H1 (cell line): ENCODE data around the gene SIMC1. TPM values are rescaled to one million over a fixed set of nuclear protein-coding genes. Genes with fewer than 3 reads are reported as not detected.

Experiments used
- CTCF ChIA-PET: fragments of 300-600 bp; sonication (Branson Sonifier 250); formaldehyde crosslinking; loops from one replicate; lab custom pipeline; 2021; ENCODE audit not compliant: partially characterized antibody; lab: Charles Lee
- POLR2A ChIA-PET: fragments of 300-600 bp; sonication (Branson Sonifier 250); formaldehyde crosslinking; loops from one replicate; lab custom pipeline; 2021; ENCODE audit warnings: inconsistent platforms; ENCODE audit not compliant: partially characterized antibody; lab: Charles Lee
- DNase-seq, 2 experiments: peaks; one replicate each; pipeline versions ENCODE4 v3.0.0 to v3.0.0-alpha.2; 2010 to 2022; ENCODE audit warnings: low spot score in 2 of 2, low read depth in 1 of 2, mixed read lengths in 1 of 2
- FAIRE-seq: peaks from 2 replicates; lab custom pipeline; 2011; peaks lifted over from hg19 to GRCh38; lab: Jason Lieb, UNC
- H2AFZ ChIP-seq: 2 replicates; pipeline ENCODE4 v1.8.1; 2012; ENCODE audit warnings: low read length, inconsistent platforms
- H2AK5ac ChIP-seq: 2 replicates; pipeline ENCODE4 v1.6.1; 2013; ENCODE audit warnings: low read depth, low read length
- H2BK120ac ChIP-seq: replicated peaks from 2 replicates; pipeline ENCODE3; 2013; ENCODE audit warnings: low read depth, low read length, inconsistent platforms
- H2BK12ac ChIP-seq: 2 replicates; pipeline ENCODE4 v1.6.1; 2013; ENCODE audit warnings: low read depth, low read length
- H2BK15ac ChIP-seq: 2 replicates; pipeline ENCODE4 v1.6.1; 2013; ENCODE audit warnings: low read length
- H2BK20ac ChIP-seq: 2 replicates; pipeline ENCODE4 v1.6.1; 2013; ENCODE audit warnings: low read length
- H2BK5ac ChIP-seq: 2 replicates; pipeline ENCODE4 v1.6.1; 2013; ENCODE audit warnings: low read depth, low read length
- H3K14ac ChIP-seq: 2 replicates; pipeline ENCODE4 v1.6.1; 2013; ENCODE audit warnings: inconsistent platforms; ENCODE audit not compliant: insufficient read length
- H3K18ac ChIP-seq: 2 replicates; pipeline ENCODE4 v1.6.1; 2013; ENCODE audit warnings: low read length; ENCODE audit errors: extremely low read depth
- H3K23ac ChIP-seq: 2 replicates; pipeline ENCODE4 v1.6.1; 2013; ENCODE audit warnings: inconsistent platforms; ENCODE audit not compliant: insufficient read length
- H3K23me2 ChIP-seq: 2 replicates; pipeline ENCODE4 v1.6.1; 2013; ENCODE audit warnings: low read depth, low read length
- H3K27ac ChIP-seq: 2 replicates; pipeline ENCODE4 v1.6.1; 2011; ENCODE audit warnings: low read depth, low read length, inconsistent platforms
- H3K27me3 ChIP-seq, 4 experiments: replicated peaks in 1 of 4; 1 replicate in 1 of 4; 2 replicates in 3 of 4; pipeline versions ENCODE4 v1.6.1 to v1.8.1; 2011 to 2013; ENCODE audit warnings: low read length in 3 of 4, mild to moderate bottlenecking in 3 of 4, inconsistent platforms in 2 of 4, mixed read lengths in 2 of 4, moderate library complexity in 1 of 4; ENCODE audit not compliant: control insufficient read depth in 3 of 4, insufficient read depth in 3 of 4; ENCODE audit errors: extremely low read depth in 1 of 4
- H3K36me3 ChIP-seq, 4 experiments: 2 replicates each; pipeline versions ENCODE4 v1.6.1 to v1.8.1; 2011 to 2013; ENCODE audit warnings: mild to moderate bottlenecking in 4 of 4, low read length in 3 of 4, moderate library complexity in 2 of 4, control low read depth in 1 of 4, inconsistent platforms in 1 of 4; ENCODE audit not compliant: insufficient read depth in 4 of 4, control insufficient read depth in 2 of 4
- H3K4ac ChIP-seq: replicated peaks from 2 replicates; pipeline ENCODE3; 2013; ENCODE audit warnings: low read length, low read depth, mixed read lengths, inconsistent platforms; ENCODE audit not compliant: insufficient read length
- H3K4me1 ChIP-seq, 4 experiments: replicated peaks in 1 of 4; 1 replicate in 1 of 4; 2 replicates in 3 of 4; pipeline versions ENCODE4 v1.6.1 to v1.8.1; 2011 to 2013; ENCODE audit warnings: low read length in 3 of 4, inconsistent platforms in 2 of 4, mixed read lengths in 1 of 4; ENCODE audit not compliant: insufficient read depth in 4 of 4, control insufficient read depth in 3 of 4
- H3K4me2 ChIP-seq, 2 experiments: 2 replicates each; pipeline versions ENCODE4 v1.6.1 to v1.8.1; 2011 to 2013; ENCODE audit warnings: low read depth in 2 of 2, low read length in 2 of 2, control low read depth in 1 of 2, inconsistent platforms in 1 of 2, mild to moderate bottlenecking in 1 of 2; ENCODE audit not compliant: insufficient read depth in 1 of 2
- H3K4me3 ChIP-seq, 4 experiments: fragments of 200-600, 300-600 bp in 1 of 4; sonication (generic), shearing (Covaris generic), sonication (Bioruptor Twin) in 1 of 4; 2 replicates each; pipeline versions ENCODE4 v1.5.1 to v1.8.1; 2011 to 2016; ENCODE audit warnings: low read length in 4 of 4, low read depth in 3 of 4, control low read depth in 2 of 4, inconsistent platforms in 2 of 4, mild to moderate bottlenecking in 2 of 4, mixed read lengths in 1 of 4, moderate library complexity in 1 of 4; ENCODE audit not compliant: insufficient read depth in 2 of 4; ENCODE audit errors: extremely low read depth in 1 of 4
- H3K56ac ChIP-seq: replicated peaks from 2 replicates; pipeline ENCODE3; 2013; ENCODE audit warnings: low read depth, mild to moderate bottlenecking, mixed read lengths, low read length, inconsistent platforms; ENCODE audit not compliant: insufficient read length
- H3K79me1 ChIP-seq: 2 replicates; pipeline ENCODE4 v1.6.1; 2013; ENCODE audit warnings: low read depth, low read length, control low read depth
- H3K79me2 ChIP-seq, 2 experiments: 2 replicates each; pipeline versions ENCODE4 v1.6.1 to v1.8.1; 2012 to 2013; ENCODE audit warnings: low read length in 2 of 2, mild to moderate bottlenecking in 2 of 2, inconsistent platforms in 1 of 2; ENCODE audit not compliant: insufficient read depth in 2 of 2, control insufficient read depth in 1 of 2
- H3K9ac ChIP-seq, 4 experiments: replicated peaks in 1 of 4; 1 replicate in 1 of 4; 2 replicates in 3 of 4; pipeline versions ENCODE4 v1.6.1 to v1.8.1; 2011 to 2013; ENCODE audit warnings: low read depth in 3 of 4, low read length in 3 of 4, control low read depth in 2 of 4, mild to moderate bottlenecking in 2 of 4, moderate library complexity in 2 of 4, inconsistent platforms in 1 of 4; ENCODE audit errors: extremely low read depth in 1 of 4
- H3K9me3 ChIP-seq, 2 experiments: 2 replicates each; pipeline versions ENCODE4 v1.6.1 to v1.8.1; 2012 to 2013; ENCODE audit warnings: mild to moderate bottlenecking in 2 of 2, moderate library complexity in 2 of 2, control low read depth in 1 of 2, inconsistent platforms in 1 of 2, low read depth in 1 of 2, low read length in 1 of 2, mixed read lengths in 1 of 2; ENCODE audit not compliant: insufficient read depth in 2 of 2
- H4K20me1 ChIP-seq, 2 experiments: replicated peaks in 1 of 2; 2 replicates each; pipeline versions ENCODE3 to v1.8.1; 2011 to 2013; ENCODE audit warnings: inconsistent platforms in 2 of 2, low read length in 2 of 2, mild to moderate bottlenecking in 1 of 2; ENCODE audit not compliant: insufficient read depth in 2 of 2, control insufficient read depth in 1 of 2
- H4K5ac ChIP-seq: 2 replicates; pipeline ENCODE4 v1.6.1; 2013; ENCODE audit warnings: low read length, low read depth, mixed read lengths, inconsistent platforms; ENCODE audit not compliant: insufficient read length
- H4K8ac ChIP-seq: 2 replicates; pipeline ENCODE4 v1.8.0; 2013; ENCODE audit warnings: mild to moderate bottlenecking, moderate library complexity, low read length, inconsistent platforms; ENCODE audit not compliant: insufficient read depth; ENCODE audit errors: extremely low read depth
- H4K91ac ChIP-seq: replicated peaks from 2 replicates; pipeline ENCODE3; 2013; ENCODE audit warnings: low read length, mixed read lengths, inconsistent platforms; ENCODE audit not compliant: insufficient read length
- CHD1 ChIP-seq: IDR thresholded peaks from 2 replicates; pipeline ENCODE4 v1.6.1; 2012; ENCODE audit warnings: low read depth, low read length, improper control_type of control experiment
- CTBP2 ChIP-seq: IDR thresholded peaks from 2 replicates; pipeline ENCODE4 v1.7.0; 2011; ENCODE audit warnings: borderline replicate concordance, mild to moderate bottlenecking, moderate library complexity, mixed read lengths, low read length; ENCODE audit not compliant: insufficient read depth, insufficient read length
- FOSL1 ChIP-seq: IDR thresholded peaks from 2 replicates; pipeline ENCODE4 v1.6.1; 2011; ENCODE audit warnings: mild to moderate bottlenecking, low read depth, low read length, moderate library complexity; ENCODE audit not compliant: insufficient read depth
- RBBP5 ChIP-seq: IDR thresholded peaks from 2 replicates; pipeline ENCODE4 v1.7.1; 2012; ENCODE audit warnings: low read depth, mild to moderate bottlenecking, inconsistent platforms, low read length, moderate library complexity, borderline replicate concordance
- SIN3A ChIP-seq, 2 experiments: IDR thresholded peaks in 1 of 2; conservative IDR thresholded peaks in 1 of 2; 2 replicates each; pipeline ENCODE4 v1.6.1; 2011 to 2012; ENCODE audit warnings: low read length in 2 of 2, improper control_type of control experiment in 1 of 2, low read depth in 1 of 2, mild to moderate bottlenecking in 1 of 2
- WGBS, 2 experiments: shearing (Covaris generic) in 1 of 2; methylation state at CpG; one replicate each; pipeline versions ENCODE4 v1.1.6 to v1.1.7; 2013 to 2015; ENCODE audit warnings: low lambda C conversion rate in 2 of 2, mixed read lengths in 2 of 2, inconsistent platforms in 1 of 2, low coverage in 1 of 2, missing lambda C conversion rate in 1 of 2; ENCODE audit not compliant: insufficient replicate concordance in 2 of 2, insufficient coverage in 1 of 2, insufficient read length in 1 of 2; ENCODE audit errors: extremely low coverage in 1 of 2, missing lambda C conversion rate in 1 of 2; 5-methylcytosine and 5-hydroxymethylcytosine counted together
- polyA plus RNA-seq, 7 experiments: library from polyadenylated mRNA; depleted of rRNA in 3 of 7; stranded (reverse) in 5 of 7; unstranded in 2 of 7; fragments of >200 nt in 5 of 7; fragments of 200-250 nt in 2 of 7; gene quantifications; 1 replicate in 5 of 7; 2 replicates in 1 of 7; 4 replicates in 1 of 7; pipeline versions ENCODE4 v1.2.1 to v1.2.3, GENCODE V29; 2011 to 2013; ENCODE audit warnings: missing spikeins in 2 of 7, mixed read lengths in 2 of 7
- total RNA-seq: library from RNA; stranded (reverse); fragmentation: NEBNext Ultra II Directional; extraction: Animal tissue kit (Norgen Biotek cat#: 25700); gene quantifications from 2 replicates; pipeline ENCODE4 v1.2.1, GENCODE V29; 2021

SIMC1 gene
- total and polyA plus RNA-seq, 2 of the 8 experiments (the other 6 are each of a cell fraction or from before 2014, with no cell fraction given) = 12.3 to 21.2 TPM

DNA sequence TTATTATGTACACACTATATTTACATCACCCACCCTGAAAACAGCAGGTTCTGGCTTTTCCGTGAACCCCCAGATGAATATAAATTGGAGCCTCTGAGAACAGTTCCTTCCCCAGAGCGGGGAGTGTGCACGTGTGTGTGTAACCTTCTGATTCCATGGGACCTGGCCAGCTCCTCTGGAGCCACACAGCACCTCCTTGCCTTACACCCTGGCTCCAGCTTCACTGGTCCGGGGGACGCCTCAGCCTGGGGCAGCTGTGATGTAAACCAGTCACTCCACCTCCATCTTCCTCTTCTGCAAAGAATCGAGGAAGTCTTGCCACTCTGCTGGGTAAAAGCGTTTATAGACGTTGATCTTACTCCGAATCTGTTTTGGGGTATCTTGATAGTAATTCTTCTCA, 145.7 kb downstream of the SIMC1 start:
- no peak overlapping the region for H2BK15ac ChIP-seq
- no peak overlapping the region for H3K18ac ChIP-seq
- no peak overlapping the region for H4K5ac ChIP-seq
- peaks cover 0 to 5% (median 1%) of the 10 kb centered on the region in 4 experiments; a peak in 2 of 7 replicates for H3K4me1 ChIP-seq
- H2BK5ac ChIP-seq = no peak overlapping the region
- H2BK120ac ChIP-seq = no peak overlapping the region
- H2AK5ac ChIP-seq = no peak overlapping the region
- no peak overlapping the region for H3K4me2 ChIP-seq
- H2BK12ac ChIP-seq = no peak overlapping the region
- no peak overlapping the region for H4K91ac ChIP-seq
- FAIRE-seq (no peak), DNase-seq (no peak)
- no peak overlapping the region for H3K4me3 ChIP-seq
- H3K23ac ChIP-seq = no peak overlapping the region
- peaks cover 0 to 29% of the 10 kb centered on the region in 2 experiments for H3K79me2 ChIP-seq
- H3K27me3 ChIP-seq = no peaks in the 10 kb centered on the region
- no peak overlapping the region for H3K4ac ChIP-seq
- H4K8ac ChIP-seq = no peak overlapping the region
- H3K79me1 ChIP-seq = peaks cover 7% of the 10 kb centered on the region; the same call in 1 of the 2 replicates
- H4K20me1 ChIP-seq = peaks cover 6 to 8% of the 10 kb centered on the region in 2 experiments
- H2AFZ ChIP-seq = no peak overlapping the region
- H3K27ac ChIP-seq = no peak overlapping the region
- no peak overlapping the region for H3K9ac ChIP-seq
- no peak for TF ChIP-seq FOSL1
- no peak for TF ChIP-seq SIN3A (conservative IDR thresholded peaks at IDR 0.05 in 1 of 2, IDR thresholded peaks at IDR 0.05 in 1 of 2; ENCODE audit: low read depth in 1 of 2, low read length in 2 of 2)
- TF ChIP-seq RBBP5 = no peak
- no peak for TF ChIP-seq CTBP2
- no peak for TF ChIP-seq CHD1
- TF ChIP-seq, all 59 proteins: peak for 0
- WGBS, 2 experiments = 90% methylated on average over 9 of the region's 9 CpGs; no CpG with 5 or more reads in 1 of the 2 experiments
- peaks cover 26 to 52% (median 35%) of the 10 kb centered on the region in 4 experiments for H3K36me3 ChIP-seq
- H3K23me2 ChIP-seq = peaks cover 7% of the 10 kb centered on the region; the same call in 1 of the 2 replicates
- H3K9me3 ChIP-seq = no peaks in the 10 kb centered on the region
- no peak overlapping the region for H3K14ac ChIP-seq
- H3K56ac ChIP-seq = no peak overlapping the region
- no peak overlapping the region for H2BK20ac ChIP-seq
- POLR2A ChIA-PET = interaction anchor here (0.9 to 9.4 kb wide), 4 partner anchors 11 to 159 kb away, joined by 3 to 93 read pairs (median 4); no protein-coding TSS in a partner anchor
- CTCF ChIA-PET = interaction anchor here (0.8 to 1.7 kb wide), 2 partner anchors 20 to 28 kb away, joined by 3 to 4 read pairs; no protein-coding TSS in a partner anchor
